ENCODE measurements around the gene CWF19L2.

CWF19L2 gene

GRCh38 chr11:107442715-107443215, 14.9 kb downstream of the CWF19L2 start:
- TF ChIP-seq, protein P1, sequence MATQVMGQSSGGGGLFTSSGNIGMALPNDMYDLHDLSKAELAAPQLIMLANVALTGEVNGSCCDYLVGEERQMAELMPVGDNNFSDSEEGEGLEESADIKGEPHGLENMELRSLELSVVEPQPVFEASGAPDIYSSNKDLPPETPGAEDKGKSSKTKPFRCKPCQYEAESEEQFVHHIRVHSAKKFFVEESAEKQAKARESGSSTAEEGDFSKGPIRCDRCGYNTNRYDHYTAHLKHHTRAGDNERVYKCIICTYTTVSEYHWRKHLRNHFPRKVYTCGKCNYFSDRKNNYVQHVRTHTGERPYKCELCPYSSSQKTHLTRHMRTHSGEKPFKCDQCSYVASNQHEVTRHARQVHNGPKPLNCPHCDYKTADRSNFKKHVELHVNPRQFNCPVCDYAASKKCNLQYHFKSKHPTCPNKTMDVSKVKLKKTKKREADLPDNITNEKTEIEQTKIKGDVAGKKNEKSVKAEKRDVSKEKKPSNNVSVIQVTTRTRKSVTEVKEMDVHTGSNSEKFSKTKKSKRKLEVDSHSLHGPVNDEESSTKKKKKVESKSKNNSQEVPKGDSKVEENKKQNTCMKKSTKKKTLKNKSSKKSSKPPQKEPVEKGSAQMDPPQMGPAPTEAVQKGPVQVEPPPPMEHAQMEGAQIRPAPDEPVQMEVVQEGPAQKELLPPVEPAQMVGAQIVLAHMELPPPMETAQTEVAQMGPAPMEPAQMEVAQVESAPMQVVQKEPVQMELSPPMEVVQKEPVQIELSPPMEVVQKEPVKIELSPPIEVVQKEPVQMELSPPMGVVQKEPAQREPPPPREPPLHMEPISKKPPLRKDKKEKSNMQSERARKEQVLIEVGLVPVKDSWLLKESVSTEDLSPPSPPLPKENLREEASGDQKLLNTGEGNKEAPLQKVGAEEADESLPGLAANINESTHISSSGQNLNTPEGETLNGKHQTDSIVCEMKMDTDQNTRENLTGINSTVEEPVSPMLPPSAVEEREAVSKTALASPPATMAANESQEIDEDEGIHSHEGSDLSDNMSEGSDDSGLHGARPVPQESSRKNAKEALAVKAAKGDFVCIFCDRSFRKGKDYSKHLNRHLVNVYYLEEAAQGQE (IDR thresholded peaks at IDR 0.05; ENCODE audit: insufficient read depth in 1 of 2, low read depth in 2 of 2, low read length in 2 of 2): no peak
- TF ChIP-seq POLR2AphosphoS5 (IDR thresholded peaks at IDR 0.05; ENCODE audit: low read depth, low read length) (no peak), SIN3A (IDR thresholded peaks at IDR 0.05; ENCODE audit: borderline replicate concordance, insufficient read depth, low read length) (no peak), FOXP2 (optimal IDR thresholded peaks at IDR 0.05; ENCODE audit: borderline replicate concordance, extremely low read depth, extremely low read length, insufficient read depth) (no peak), TAF1 (IDR thresholded peaks at IDR 0.05; ENCODE audit: borderline replicate concordance, insufficient read depth, low read length) (no peak)

GRCh38 chr11:107439586-107440167, 17.9 kb downstream of the CWF19L2 start:
- TF ChIP-seq SIN3A (IDR thresholded peaks at IDR 0.05; ENCODE audit: borderline replicate concordance, insufficient read depth, low read length): no peak
- TF ChIP-seq TAF1 (IDR thresholded peaks at IDR 0.05; ENCODE audit: borderline replicate concordance, insufficient read depth, low read length): no peak
- no peak for TF ChIP-seq POLR2AphosphoS5 (IDR thresholded peaks at IDR 0.05; ENCODE audit: low read depth, low read length)
- TF ChIP-seq FOXP2 (optimal IDR thresholded peaks at IDR 0.05; ENCODE audit: borderline replicate concordance, extremely low read depth, extremely low read length, insufficient read depth): no peak
- TF ChIP-seq, protein P1 (IDR thresholded peaks at IDR 0.05; ENCODE audit: insufficient read depth in 1 of 2, low read depth in 2 of 2, low read length in 2 of 2): no peak

DNA sequence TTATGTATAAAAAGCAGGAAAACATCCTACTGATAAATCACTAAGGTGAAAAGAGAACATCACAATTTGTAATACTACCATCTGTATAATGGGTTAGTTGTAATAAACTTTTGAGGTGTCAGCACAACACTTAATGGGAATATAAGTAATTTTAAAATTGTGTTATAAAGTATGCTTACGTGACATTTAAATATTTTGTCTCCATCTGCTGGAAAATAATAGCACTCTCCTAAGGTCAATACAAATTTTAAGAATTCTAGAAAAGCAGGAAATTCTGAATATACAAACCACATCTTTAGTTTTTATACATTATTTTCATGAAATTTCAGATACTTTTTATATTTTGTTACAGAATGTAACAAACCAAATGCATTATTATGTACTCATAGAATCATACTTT, 19.5 kb downstream of the CWF19L2 start:
- TF ChIP-seq, protein P1 (IDR thresholded peaks at IDR 0.05; ENCODE audit: insufficient read depth in 1 of 2, low read depth in 2 of 2, low read length in 2 of 2): no peak
- no peak for TF ChIP-seq FOXP2 (optimal IDR thresholded peaks at IDR 0.05; ENCODE audit: borderline replicate concordance, extremely low read depth, extremely low read length, insufficient read depth)
- no peak for TF ChIP-seq TAF1 (IDR thresholded peaks at IDR 0.05; ENCODE audit: borderline replicate concordance, insufficient read depth, low read length)
- no peak for TF ChIP-seq SIN3A (IDR thresholded peaks at IDR 0.05; ENCODE audit: borderline replicate concordance, insufficient read depth, low read length)
- TF ChIP-seq POLR2AphosphoS5 (IDR thresholded peaks at IDR 0.05; ENCODE audit: low read depth, low read length): no peak

DNA sequence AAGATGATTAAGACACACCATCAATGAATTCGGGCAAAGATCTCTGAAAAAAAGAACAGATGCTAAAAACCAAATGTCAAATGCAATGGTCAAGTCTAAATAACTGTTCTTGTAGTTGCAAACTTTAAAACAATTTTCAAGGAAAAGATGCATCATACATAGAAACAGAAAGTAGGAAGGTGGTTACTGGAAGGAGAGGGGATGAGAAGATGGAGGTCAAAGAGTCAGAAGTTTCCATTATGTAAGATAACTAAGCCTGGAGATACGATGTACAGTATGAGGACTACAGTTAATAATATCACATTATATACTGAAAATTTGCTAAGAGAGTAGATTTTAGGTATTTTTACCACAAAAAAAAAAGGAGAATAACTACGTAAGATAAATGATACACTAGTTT, 27.1 kb downstream of the CWF19L2 start:
- TF ChIP-seq SIN3A (IDR thresholded peaks at IDR 0.05; ENCODE audit: borderline replicate concordance, insufficient read depth, low read length) (no peak), TAF1 (IDR thresholded peaks at IDR 0.05; ENCODE audit: borderline replicate concordance, insufficient read depth, low read length) (no peak), FOXP2 (optimal IDR thresholded peaks at IDR 0.05; ENCODE audit: borderline replicate concordance, extremely low read depth, extremely low read length, insufficient read depth) (no peak)
- TF ChIP-seq, protein P1 (IDR thresholded peaks at IDR 0.05; ENCODE audit: insufficient read depth in 1 of 2, low read depth in 2 of 2, low read length in 2 of 2): no peak

Measured in PFSK-1 (cell line).